GM19043 (cell line): ENCODE results near the gene DBNL.
A peak's percentile ranks its signal among the peaks of the same experiment; 100 is the strongest.

Source experiments
- ATAC-seq: cut with Tn5 transposase; IDR thresholded peaks from one replicate; pipeline ENCODE4 v1.9.1; 2021; ENCODE audit warnings: low read depth; ENCODE audit not compliant: unreplicated experiment

DBNL gene

GRCh38 chr7:44095781-44096180 lies 51.3 kb downstream of the DBNL start:
- ATAC-seq, result no peak

GRCh38 chr7:44096326-44096881 lies 51.9 kb downstream of the DBNL start:
- no peak for ATAC-seq

- peak; percentile 61 for ATAC-seq
Observed at GRCh38 chr7:44097064-44097932, 52.8 kb downstream of the DBNL start.

GRCh38 chr7:44098092-44099068 lies 53.9 kb downstream of the DBNL start:
- ATAC-seq, result no peak

- no peak for ATAC-seq
Observed at GRCh38 chr7:44099669-44100068, 55.2 kb downstream of the DBNL start.

GRCh38 chr7:44100458-44101302 lies 56.2 kb downstream of the DBNL start:
- no peak for ATAC-seq

- no peak for ATAC-seq
Observed at GRCh38 chr7:44101303-44101965, 56.9 kb downstream of the DBNL start.

- no peak for ATAC-seq
Observed at GRCh38 chr7:44101966-44102845, 57.7 kb downstream of the DBNL start.

GRCh38 chr7:44102846-44103565 lies 58.5 kb downstream of the DBNL start:
- no peak for ATAC-seq

GRCh38 chr7:44103566-44103922 lies 59.0 kb downstream of the DBNL start:
- no peak for ATAC-seq

GRCh38 chr7:44103923-44104859 lies 59.7 kb downstream of the DBNL start, which contains the start of gene AEBP1:
AEBP1 (plus strand) TSS chr7:44104345; CDS start chr7:44104666, 321 bp downstream.
- no peak for ATAC-seq

GRCh38 chr7:44104860-44105771 lies 60.6 kb downstream of the DBNL start:
- no peak for ATAC-seq

- ATAC-seq, result no peak
Observed at GRCh38 chr7:44105832-44106231, 61.3 kb downstream of the DBNL start.

- no peak for ATAC-seq
Observed at GRCh38 chr7:44106311-44107065, 62.0 kb downstream of the DBNL start.
